ENCODE data around the gene CARS2. TPM values are rescaled to one million over a fixed set of nuclear protein-coding genes. Genes with fewer than 3 reads are reported as not detected.
"Not testable (repeated sequence)": the region's sequence is repeated elsewhere in the genome, so short reads cannot be mapped to it uniquely, and the experiment has no call there.

The CARS2 gene
- total and polyA plus RNA-seq, 4 donors, result 61.9 to 102 (median 75.0) TPM

GRCh38 chr13:110635405-110636002 is 70.4 kb downstream of the CARS2 start:
- DNase-seq (no peak), ATAC-seq (ENCODE audit: insufficient read depth, low FRiP score) (no peak)
- WGBS, 2 donors, result 88 to 91% methylated on average over 19 of the region's 19 CpGs
- no peaks in the 10 kb centered on the region for H3K9me3 ChIP-seq (ENCODE audit: control insufficient read depth in 4 of 4, insufficient read depth in 3 of 4, low read length in 3 of 4)
- no peak overlapping the region for H3K27ac ChIP-seq (ENCODE audit: low read depth in 1 of 2, low read length in 1 of 2)
- TF ChIP-seq CTCF (IDR thresholded peaks at IDR 0.05; ENCODE audit: control extremely low read depth, extremely low read depth), result no peak
- H3K36me3 ChIP-seq (ENCODE audit: control insufficient read depth in 4 of 4, insufficient read depth in 4 of 4, low read length in 4 of 4), result peaks cover 24 to 52% (median 48%) of the 10 kb centered on the region in 4 donors
- H3K9ac ChIP-seq (ENCODE audit: insufficient read depth in 1 of 2, low read length in 2 of 2), result no peak overlapping the region
- no peaks in the 10 kb centered on the region for H3K4me1 ChIP-seq (ENCODE audit: control insufficient read depth in 5 of 5, insufficient read depth in 5 of 5, low read length in 5 of 5)
- no peaks in the 10 kb centered on the region for H3K27me3 ChIP-seq (ENCODE audit: control insufficient read depth in 3 of 3, insufficient read depth in 3 of 3, low read length in 2 of 3)
- H3K4me3 ChIP-seq, result no peak overlapping the region

- DNase-seq (no peak), ATAC-seq (ENCODE audit: insufficient read depth, low FRiP score) (no peak)
- no peaks in the 10 kb centered on the region for H3K4me1 ChIP-seq (ENCODE audit: control insufficient read depth in 5 of 5, insufficient read depth in 5 of 5, low read length in 5 of 5)
- 95% methylated on average over 19 of the region's 19 CpGs for WGBS, 2 donors
- H3K27me3 ChIP-seq (ENCODE audit: control insufficient read depth in 3 of 3, insufficient read depth in 3 of 3, low read length in 2 of 3), result no peaks in the 10 kb centered on the region
- no peak for TF ChIP-seq CTCF (IDR thresholded peaks at IDR 0.05; ENCODE audit: control extremely low read depth, extremely low read depth)
- H3K9ac ChIP-seq (ENCODE audit: insufficient read depth in 1 of 2, low read length in 2 of 2), result no peak overlapping the region
- H3K27ac ChIP-seq (ENCODE audit: low read depth in 1 of 2, low read length in 1 of 2), result no peak overlapping the region
- peaks cover 24 to 46% (median 46%) of the 10 kb centered on the region in 4 donors for H3K36me3 ChIP-seq (ENCODE audit: control insufficient read depth in 4 of 4, insufficient read depth in 4 of 4, low read length in 4 of 4)
- H3K4me3 ChIP-seq, result no peak overlapping the region
- no peaks in the 10 kb centered on the region for H3K9me3 ChIP-seq (ENCODE audit: control insufficient read depth in 4 of 4, insufficient read depth in 3 of 4, low read length in 3 of 4)
Observed at GRCh38 chr13:110634558-110634957, 71.4 kb downstream of the CARS2 start.

GRCh38 chr13:110633776-110634175 is 72.1 kb downstream of the CARS2 start:
- no peaks in the 10 kb centered on the region for H3K27me3 ChIP-seq (ENCODE audit: control insufficient read depth in 3 of 3, insufficient read depth in 3 of 3, low read length in 2 of 3)
- no peak overlapping the region for H3K4me3 ChIP-seq
- H3K9ac ChIP-seq (ENCODE audit: insufficient read depth in 1 of 2, low read length in 2 of 2), result no peak overlapping the region
- H3K4me1 ChIP-seq (ENCODE audit: control insufficient read depth in 5 of 5, insufficient read depth in 5 of 5, low read length in 5 of 5), result no peaks in the 10 kb centered on the region
- H3K36me3 ChIP-seq (ENCODE audit: control insufficient read depth in 4 of 4, insufficient read depth in 4 of 4, low read length in 4 of 4), result peaks cover 20 to 43% (median 42%) of the 10 kb centered on the region in 4 donors
- ATAC-seq (ENCODE audit: insufficient read depth, low FRiP score), result no peak
- no peaks in the 10 kb centered on the region for H3K9me3 ChIP-seq (ENCODE audit: control insufficient read depth in 4 of 4, insufficient read depth in 3 of 4, low read length in 3 of 4)
- 92 to 94% methylated on average over 8 of the region's 8 CpGs for WGBS, 2 donors
- no peak for DNase-seq
- no peak for TF ChIP-seq CTCF (IDR thresholded peaks at IDR 0.05; ENCODE audit: control extremely low read depth, extremely low read depth)
- H3K27ac ChIP-seq (ENCODE audit: low read depth in 1 of 2, low read length in 1 of 2), result no peak overlapping the region

- H3K4me1 ChIP-seq (ENCODE audit: control insufficient read depth in 5 of 5, insufficient read depth in 5 of 5, low read length in 5 of 5); DNase-seq; ATAC-seq (ENCODE audit: insufficient read depth, low FRiP score); H3K4me3 ChIP-seq; H3K9ac ChIP-seq (ENCODE audit: insufficient read depth in 1 of 2, low read length in 2 of 2); H3K9me3 ChIP-seq (ENCODE audit: control insufficient read depth in 4 of 4, insufficient read depth in 3 of 4, low read length in 3 of 4); H3K27me3 ChIP-seq (ENCODE audit: control insufficient read depth in 3 of 3, insufficient read depth in 3 of 3, low read length in 2 of 3); H3K27ac ChIP-seq (ENCODE audit: low read depth in 1 of 2, low read length in 1 of 2): not testable (repeated sequence)
- H3K36me3 ChIP-seq (ENCODE audit: control insufficient read depth in 4 of 4, insufficient read depth in 4 of 4, low read length in 4 of 4), result peaks cover 12 to 41% (median 35%) of the 10 kb centered on the region in 4 donors
- WGBS, 2 donors, result 91 to 94% methylated on average over 15 of the region's 15 CpGs
Observed at GRCh38 chr13:110632255-110632654, 73.7 kb downstream of the CARS2 start.

All from lung (tissue), 12 donors.